ENCODE results near the gene ARL8B. TPM values are rescaled to one million over a fixed set of nuclear protein-coding genes. Genes with fewer than 3 reads are reported as not detected.
A peak's percentile ranks its signal among the peaks of the same experiment; 100 is the strongest.

The ARL8B gene
- total and polyA plus RNA-seq, 9 of the 15 experiments (the other 6 are each of a cell fraction or from before 2014, with no cell fraction given): 28.5 to 99.4 (median 77.2) TPM

- TF ChIP-seq CTCF (IDR thresholded peaks at IDR 0.05 in 2 of 3, conservative IDR thresholded peaks at IDR 0.05 in 1 of 3; ENCODE audit: insufficient read depth in 2 of 3, low read depth in 1 of 3, low read length in 3 of 3) (no peak), ATF6 (CRISPR knock-in tag; IDR thresholded peaks at IDR 0.05) (no peak), ARNT (IDR thresholded peaks at IDR 0.05) (no peak), DPF2 (IDR thresholded peaks at IDR 0.05) (peak; percentile 30; the same call in 1 of the 2 replicates), ZNF778 (CRISPR knock-in tag; IDR thresholded peaks at IDR 0.05) (no peak), FOXK1 (CRISPR knock-in tag; IDR thresholded peaks at IDR 0.05; ENCODE audit: borderline replicate concordance) (no peak), JUND (IDR thresholded peaks at IDR 0.05; ENCODE audit: borderline replicate concordance, low read depth, low read length) (peak; percentile 41; the same call in 1 of the 2 replicates), JUND (tag; IDR thresholded peaks at IDR 0.05; ENCODE audit: borderline replicate concordance, low read depth, low read length) (no peak), TEAD4 (IDR thresholded peaks at IDR 0.05; ENCODE audit: low read length) (no peak), TEAD4 (CRISPR knock-in tag; IDR thresholded peaks at IDR 0.05; ENCODE audit: borderline replicate concordance) (no peak), ZNF24 (IDR thresholded peaks at IDR 0.05) (no peak), SMAD4 (CRISPR knock-in tag; conservative IDR thresholded peaks at IDR 0.05) (no peak), ZFP1 (CRISPR knock-in tag; IDR thresholded peaks at IDR 0.05) (peak; percentile 28; the same call in 1 of the 2 replicates), BRD4 (IDR thresholded peaks at IDR 0.05) (no peak), MGA (IDR thresholded peaks at IDR 0.05) (no peak)
Measured at GRCh38 chr3:5126586-5126985, 4.5 kb downstream of the ARL8B start (continued).

All from K562 (cell line).